OCI-LY3 (cell line): Measurements from ENCODE around the gene BPIFB3.
"Not testable (repeated sequence)": the region's sequence is repeated elsewhere in the genome, so short reads cannot be mapped to it uniquely, and the experiment has no call there.

Source experiments
- H2AFZ ChIP-seq: fragments of 200-600, 300-600 bp; shearing (Covaris generic); 2 replicates; pipeline ENCODE4 v1.6.0; 2014; ENCODE audit warnings: antibody characterized with exemption, low read depth, low read length
- H3K27ac ChIP-seq: fragments of 200-600, 300-600 bp; sonication (generic); 2 replicates; pipeline ENCODE4 v1.5.1; 2014; ENCODE audit warnings: mild to moderate bottlenecking, low read length, moderate library complexity, mixed read lengths
- H3K27me3 ChIP-seq: fragments of 200-600, 300-600 bp; sonication (generic); 2 replicates; pipeline ENCODE4 v1.6.1; 2014; ENCODE audit warnings: low read depth, low read length, mixed read lengths
- H3K36me3 ChIP-seq: fragments of 200-600, 300-600 bp; sonication (generic); replicated peaks from 2 replicates; pipeline ENCODE3; 2014; ENCODE audit warnings: low read depth, low read length, mixed read lengths
- H3K4me1 ChIP-seq: fragments of 300-600, 200-600 bp; sonication (generic); 2 replicates; pipeline ENCODE4 v1.6.1; 2014; ENCODE audit warnings: low read length, mixed read lengths
- H3K4me2 ChIP-seq: fragments of 200-600, 300-600 bp; sonication (generic); 2 replicates; pipeline ENCODE4 v1.6.1; 2014; ENCODE audit warnings: low read length, mixed read lengths
- H3K4me3 ChIP-seq: fragments of 300-600, 200-600 bp; sonication (generic); 2 replicates; pipeline ENCODE4 v1.5.1; 2014; ENCODE audit warnings: antibody characterized with exemption, mild to moderate bottlenecking, low read length, moderate library complexity
- H3K79me2 ChIP-seq: fragments of 300-600, 200-600 bp; shearing (Covaris generic); 2 replicates; pipeline ENCODE4 v1.6.1; 2014; ENCODE audit warnings: mild to moderate bottlenecking, low read length, mixed read lengths
- H3K9ac ChIP-seq: fragments of 300-600, 200-600 bp; shearing (Covaris generic); 2 replicates; pipeline ENCODE4 v1.6.0; 2014; ENCODE audit warnings: mild to moderate bottlenecking, low read length, moderate library complexity
- H3K9me3 ChIP-seq: fragments of 200-600, 300-600 bp; shearing (Covaris generic); 2 replicates; pipeline ENCODE4 v1.6.1; 2014; ENCODE audit warnings: low read length, mixed read lengths; ENCODE audit not compliant: insufficient read depth
- H4K20me1 ChIP-seq: fragments of 200-600, 300-600 bp; sonication (generic); 2 replicates; pipeline ENCODE4 v1.6.1; 2016; ENCODE audit warnings: low read length, mixed read lengths; ENCODE audit not compliant: insufficient read depth
- CTCF ChIP-seq: fragments of 200-600, 300-600 bp; sonication (generic); IDR thresholded peaks from 2 replicates; pipeline ENCODE4 v1.5.1; 2014; ENCODE audit warnings: antibody characterized with exemption, low read length, low read depth
- EZH2phosphoT487 ChIP-seq: fragments of 200-600 bp; shearing (Covaris generic); IDR thresholded peaks from 2 replicates; pipeline ENCODE4 v1.6.1; 2018; ENCODE audit warnings: antibody characterized with exemption, mixed run types, low read depth

Gene BPIFB3

DNA sequence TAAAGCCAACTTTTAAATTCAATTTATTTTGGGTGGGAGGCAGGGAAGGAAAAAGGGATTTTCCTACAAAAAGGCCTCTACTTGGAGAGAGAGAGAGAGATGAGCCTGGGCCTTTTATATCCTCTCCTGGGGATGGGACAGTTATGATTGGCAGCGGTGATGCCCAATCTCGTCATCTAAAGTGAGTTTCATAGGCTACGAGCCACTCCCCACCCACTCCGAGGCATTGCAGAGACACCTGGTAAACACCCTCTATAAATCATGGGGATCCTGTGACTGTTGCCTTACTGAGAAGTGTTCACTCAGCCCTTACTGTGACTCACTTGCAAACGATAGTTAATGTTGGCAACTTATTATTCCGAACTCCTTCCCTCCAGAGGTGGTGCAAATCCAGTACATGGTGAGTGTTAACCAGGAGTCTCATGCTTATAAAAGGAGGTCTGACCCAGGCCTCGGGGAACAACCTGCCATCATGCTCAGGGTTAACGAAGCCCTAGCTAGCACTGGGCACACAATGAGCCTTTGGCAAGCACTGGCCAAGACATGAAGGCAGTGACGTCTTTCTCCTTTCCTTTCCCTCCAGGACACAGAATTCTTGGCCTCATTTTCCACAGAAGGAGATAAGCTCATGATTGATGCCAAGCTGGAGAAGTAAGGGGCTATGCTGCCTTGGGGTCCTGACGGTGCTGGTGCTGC, 46.3 kb downstream of the BPIFB3 start:
- Histone ChIP-seq H3K27ac (no peak overlapping the region), H3K9me3 (no peaks in the 10 kb centered on the region), H3K4me1 (no peaks in the 10 kb centered on the region), H3K79me2 (no peaks in the 10 kb centered on the region), H3K4me3 (no peak overlapping the region), H2AFZ (no peak overlapping the region), H3K36me3 (no peaks in the 10 kb centered on the region), H3K9ac (no peak overlapping the region), H3K4me2 (no peak overlapping the region), H3K27me3 (0 out of 2 replicates have a peak, but pooled peaks cover 4% of the 10 kb centered on the region), H4K20me1 (no peaks in the 10 kb centered on the region)
- TF ChIP-seq EZH2phosphoT487 (no peak), CTCF (no peak)

- H3K27me3 ChIP-seq, result 0 out of 2 replicates have a peak, but pooled peaks cover 4% of the 10 kb centered on the region
- TF ChIP-seq EZH2phosphoT487 (no peak), CTCF (no peak)
- no peaks in the 10 kb centered on the region for H3K79me2 ChIP-seq
- no peaks in the 10 kb centered on the region for H3K4me1 ChIP-seq
- no peaks in the 10 kb centered on the region for H3K36me3 ChIP-seq
- no peak overlapping the region for H3K4me3 ChIP-seq
- no peaks in the 10 kb centered on the region for H3K9me3 ChIP-seq
- H2AFZ ChIP-seq, result no peak overlapping the region
- H4K20me1 ChIP-seq, result no peaks in the 10 kb centered on the region
- H3K9ac ChIP-seq, result no peak overlapping the region
- H3K27ac ChIP-seq, result no peak overlapping the region
- no peak overlapping the region for H3K4me2 ChIP-seq
Observed at GRCh38 chr20:33103556-33103955, 49.9 kb downstream of the BPIFB3 start.

DNA sequence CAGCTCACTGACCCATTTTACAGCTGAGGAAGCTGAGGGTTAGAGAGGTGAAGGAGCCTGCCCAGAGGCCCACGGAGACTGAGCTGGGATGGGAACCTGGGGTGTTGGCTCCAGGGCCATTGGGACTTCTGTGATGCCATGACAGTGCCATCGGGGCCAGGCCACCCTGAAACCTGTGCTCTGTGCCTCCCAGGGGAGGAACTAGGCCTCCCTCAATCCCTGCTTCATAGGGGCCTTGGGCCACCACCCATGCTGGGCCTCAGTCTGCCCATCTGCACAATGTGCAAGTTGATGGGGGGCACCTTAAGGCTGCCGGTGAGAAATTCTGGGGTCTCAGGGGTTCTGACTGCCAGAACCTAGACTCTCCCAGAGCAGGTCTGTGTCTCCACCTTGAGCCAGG, 50.6 kb downstream of the BPIFB3 start:
- 0 out of 2 replicates have a peak, but pooled peaks cover 4% of the 10 kb centered on the region for H3K27me3 ChIP-seq
- no peaks in the 10 kb centered on the region for H3K79me2 ChIP-seq
- TF ChIP-seq EZH2phosphoT487 (no peak), CTCF (no peak)
- no peak overlapping the region for H3K9ac ChIP-seq
- H3K4me1 ChIP-seq, result no peaks in the 10 kb centered on the region
- no peaks in the 10 kb centered on the region for H4K20me1 ChIP-seq
- H3K9me3 ChIP-seq, result no peaks in the 10 kb centered on the region
- H3K36me3 ChIP-seq, result no peaks in the 10 kb centered on the region
- H3K27ac ChIP-seq, result no peak overlapping the region
- no peak overlapping the region for H2AFZ ChIP-seq
- no peak overlapping the region for H3K4me2 ChIP-seq
- H3K4me3 ChIP-seq, result no peak overlapping the region

- Histone ChIP-seq H3K4me2 (no peak overlapping the region), H3K27ac (no peak overlapping the region), H3K9ac (no peak overlapping the region), H3K79me2 (no peaks in the 10 kb centered on the region), H3K9me3 (no peaks in the 10 kb centered on the region), H3K4me1 (no peaks in the 10 kb centered on the region), H2AFZ (no peak overlapping the region), H3K4me3 (no peak overlapping the region), H3K27me3 (0 out of 2 replicates have a peak, but pooled peaks cover 4% of the 10 kb centered on the region), H3K36me3 (no peaks in the 10 kb centered on the region), H4K20me1 (no peaks in the 10 kb centered on the region)
- TF ChIP-seq CTCF, result no peak
- TF ChIP-seq EZH2phosphoT487, result no peak
Observed at GRCh38 chr20:33105316-33105924, 51.7 kb downstream of the BPIFB3 start.

DNA sequence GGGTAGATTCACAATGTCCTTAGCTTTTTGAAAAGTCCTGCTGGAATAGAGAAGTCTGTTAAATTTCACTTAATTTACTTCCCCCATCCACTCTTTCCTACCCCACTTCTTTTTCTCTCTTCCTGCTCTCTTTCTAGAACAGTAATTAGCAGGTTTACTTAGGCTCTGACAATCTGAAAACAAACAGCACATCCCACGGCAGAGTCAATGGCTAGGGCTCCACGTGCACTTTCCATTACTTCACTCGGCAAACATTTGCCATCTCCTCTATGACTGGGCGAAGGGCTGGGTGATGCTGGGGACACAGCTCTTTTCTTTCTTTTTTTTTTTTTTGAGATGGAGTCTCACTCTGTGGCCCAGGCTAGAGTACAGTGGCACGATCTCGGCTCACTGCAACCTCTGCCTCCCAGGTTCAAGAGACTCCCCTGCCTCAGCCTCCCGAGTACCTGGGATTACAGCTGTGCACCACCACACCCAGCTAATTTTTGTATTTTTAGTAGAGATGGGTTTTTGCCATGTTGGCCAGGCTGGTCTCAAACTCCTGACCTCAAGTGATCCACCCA, 52.4 kb downstream of the BPIFB3 start:
- H3K27me3 ChIP-seq, H2AFZ ChIP-seq, H3K4me3 ChIP-seq, H4K20me1 ChIP-seq, H3K79me2 ChIP-seq, H3K4me1 ChIP-seq, H3K36me3 ChIP-seq, H3K4me2 ChIP-seq, H3K27ac ChIP-seq, H3K9me3 ChIP-seq, H3K9ac ChIP-seq: not testable (repeated sequence)
